ENCODE measurements around the gene APMAP.
A peak's percentile ranks its signal among the peaks of the same experiment; 100 is the strongest.

APMAP gene

DNA sequence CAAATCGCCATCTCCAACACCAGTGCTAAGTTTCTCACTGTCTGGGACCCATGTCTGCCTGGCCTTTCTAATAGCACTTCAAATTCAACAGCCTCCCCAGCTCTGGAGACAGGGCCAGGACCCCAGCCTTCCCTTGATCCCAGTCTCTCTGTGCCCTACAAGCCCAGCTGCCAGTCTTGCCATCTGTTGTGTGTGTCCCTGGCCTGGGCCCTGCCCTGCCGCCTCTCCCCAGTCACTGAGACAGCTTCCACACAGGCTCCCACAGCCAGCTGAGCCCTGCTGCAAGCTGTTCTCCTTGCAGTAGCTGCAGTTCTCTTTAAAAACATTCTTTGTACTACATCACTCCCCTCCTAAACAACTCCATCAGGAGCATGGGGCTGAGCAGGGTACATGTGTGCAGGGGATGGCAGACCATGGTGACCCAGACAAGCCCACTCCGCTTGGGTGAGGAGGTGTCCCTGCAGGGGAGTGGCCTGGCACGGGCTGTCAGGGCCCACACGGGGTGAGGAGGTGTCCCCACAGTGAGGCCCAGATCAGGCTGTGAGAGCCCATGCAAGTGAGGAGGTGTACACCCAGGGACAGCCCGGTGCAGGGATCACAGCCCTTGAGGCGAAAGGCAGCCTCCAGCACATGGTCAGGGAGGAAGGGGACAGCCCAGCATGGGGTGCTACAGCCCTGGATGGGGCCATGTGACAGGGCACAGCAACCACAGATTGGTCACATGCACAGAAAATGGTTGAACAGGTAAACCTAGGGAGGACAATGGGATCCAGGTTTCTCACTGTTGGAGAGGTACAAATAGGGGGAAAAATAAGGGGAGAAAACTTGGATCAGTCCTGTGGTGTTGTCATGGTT lies 27.3 kb downstream of the APMAP start:
- DNase-seq (ENCODE audit: low spot score), result no peak

DNA sequence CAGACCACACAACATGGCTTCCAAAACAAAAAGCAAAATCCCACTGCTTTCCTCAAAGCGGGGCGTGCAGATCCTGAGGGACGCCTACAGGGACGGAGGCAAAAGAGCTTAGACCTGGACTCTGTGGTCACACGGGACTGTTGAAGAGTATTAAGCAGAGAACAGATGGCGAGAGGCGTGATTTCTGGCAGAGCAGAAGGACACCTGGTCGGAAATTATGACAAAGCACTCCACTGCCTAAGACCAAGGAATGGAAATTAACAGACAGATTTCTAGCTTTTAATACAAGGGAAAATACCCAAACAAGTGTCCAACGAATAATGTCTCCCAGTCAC lies 28.1 kb downstream of the APMAP start:
- DNase-seq (ENCODE audit: low spot score), result no peak

DNA sequence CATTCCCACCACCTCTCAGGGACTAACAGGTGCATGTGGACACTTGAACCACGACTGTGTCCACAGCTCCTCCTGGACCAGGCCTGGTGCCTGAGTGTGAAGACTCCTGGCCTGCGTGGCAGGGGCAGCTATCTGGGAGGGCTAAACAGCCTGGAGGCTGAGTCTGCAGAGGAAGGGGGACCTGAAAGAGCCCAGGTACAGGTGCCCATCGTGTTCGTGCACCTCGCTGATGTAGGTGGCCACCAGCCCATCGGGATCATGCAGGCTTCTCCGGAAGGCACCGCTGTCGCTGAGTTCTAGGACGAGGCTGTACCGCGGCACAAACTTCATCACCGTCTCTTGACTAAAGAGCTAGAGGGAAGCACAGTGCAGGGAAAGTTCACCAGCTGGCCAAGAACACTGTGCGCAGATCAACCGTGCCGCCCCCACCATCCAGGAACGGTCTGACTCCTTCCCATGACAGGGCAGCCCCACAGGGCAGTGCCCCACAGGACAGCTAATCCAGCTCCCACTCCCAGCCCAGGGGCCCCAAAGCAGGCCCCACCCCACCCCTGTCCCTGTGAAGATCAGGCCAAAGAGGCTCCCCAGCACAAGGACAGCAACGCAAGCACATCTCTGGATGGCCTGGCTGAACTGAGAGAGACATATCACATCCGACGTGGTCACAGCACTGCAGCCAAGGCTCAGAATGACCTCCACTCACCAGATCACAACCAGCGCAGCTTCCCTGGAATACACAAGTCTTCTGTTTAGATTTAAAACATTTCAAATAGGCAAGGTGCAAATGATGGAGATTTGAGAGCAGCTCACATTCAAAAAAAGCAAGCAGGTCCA lies 28.7 kb downstream of the APMAP start:
- no peak for DNase-seq (ENCODE audit: low spot score)

DNA sequence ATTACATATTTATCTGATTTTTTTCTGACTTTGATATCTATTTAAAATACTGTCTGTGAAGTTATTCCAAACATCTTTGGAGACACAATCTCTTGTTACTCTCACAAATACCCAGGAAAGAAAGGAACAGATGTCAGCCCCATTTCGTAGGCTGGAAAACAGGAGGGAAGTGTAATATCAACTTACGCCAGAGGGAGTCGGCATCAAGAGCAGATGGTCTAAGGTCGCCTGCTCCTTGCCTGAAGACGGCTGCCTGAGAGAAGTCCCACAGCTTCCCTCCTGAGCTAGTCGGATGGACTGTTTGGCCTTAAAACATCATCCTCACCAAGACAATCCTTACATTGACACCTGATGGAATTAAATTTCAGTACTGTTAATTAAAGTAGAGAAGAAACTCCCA lies 30.0 kb downstream of the APMAP start:
- no peak for DNase-seq (ENCODE audit: low spot score)

DNA sequence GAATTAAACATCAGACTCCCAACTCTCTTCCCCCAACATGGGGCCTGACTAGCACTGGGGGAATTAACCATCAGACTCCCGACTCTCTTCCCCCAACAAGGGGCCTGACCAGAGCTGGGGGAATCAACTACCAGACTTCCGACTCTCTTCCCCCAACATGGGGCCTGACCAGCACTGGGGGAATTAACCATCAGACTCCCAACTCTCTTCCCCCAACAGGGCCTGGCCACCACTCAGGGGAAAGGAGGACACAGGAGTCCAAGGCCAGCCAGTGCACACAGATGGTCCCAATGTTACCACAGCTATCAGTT lies 30.4 kb downstream of the APMAP start:
- no peak for DNase-seq (ENCODE audit: low spot score)

DNA sequence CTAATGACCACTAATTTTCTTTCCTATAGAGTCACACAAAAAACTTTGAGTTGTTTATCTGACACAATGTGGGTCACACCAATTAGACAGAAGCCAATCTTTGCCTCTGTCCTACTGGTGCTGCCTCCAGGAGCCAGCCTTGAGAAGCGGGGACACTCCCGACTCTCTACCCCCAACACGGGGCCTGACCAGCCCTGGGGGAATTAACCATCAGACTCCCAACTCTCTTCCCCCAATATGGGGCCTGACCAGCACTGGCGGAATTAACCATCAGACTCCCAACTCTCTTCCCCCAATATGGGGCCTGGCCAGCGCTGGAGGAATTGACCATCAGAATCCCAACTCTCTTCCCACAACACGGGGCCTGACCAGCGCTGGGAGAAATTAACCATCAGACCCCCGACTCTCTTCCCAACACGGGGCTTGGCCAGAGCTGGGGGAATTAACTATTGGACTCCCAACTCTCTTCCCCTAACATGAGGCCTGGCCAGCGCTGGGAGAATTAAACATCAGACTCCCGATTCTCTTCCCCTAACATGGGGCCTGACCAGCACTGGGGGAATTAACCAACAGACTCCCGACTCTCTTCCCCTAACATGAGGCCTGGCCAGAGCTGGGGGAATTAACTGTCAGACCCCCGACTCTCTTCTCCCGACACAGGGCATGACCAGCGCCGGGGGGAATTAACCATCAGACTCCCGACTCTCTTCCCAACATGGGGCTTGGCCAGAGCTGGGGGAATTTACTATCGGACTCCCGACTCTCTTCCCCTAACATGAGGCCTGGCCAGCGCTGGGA lies 31.0 kb downstream of the APMAP start:
- DNase-seq (ENCODE audit: low spot score), result no peak

DNA sequence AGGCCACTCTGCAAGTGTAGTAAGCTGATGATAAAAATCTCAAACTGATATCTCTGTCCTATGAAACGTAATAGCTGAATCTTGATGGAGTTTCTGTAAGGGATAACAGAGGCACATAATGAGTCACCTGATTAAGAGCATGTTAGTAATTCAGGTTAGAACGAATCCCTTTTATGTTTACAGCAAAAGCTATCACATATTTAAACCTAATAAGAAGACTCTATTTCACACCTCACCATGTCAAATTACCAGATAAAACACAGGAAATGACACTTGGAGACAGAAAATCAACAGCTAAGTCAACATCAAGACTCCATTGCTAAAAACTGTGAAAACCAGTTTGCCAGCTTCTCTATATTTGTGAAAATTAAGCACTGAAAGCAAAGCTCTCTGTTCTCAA lies 31.7 kb downstream of the APMAP start:
- DNase-seq (ENCODE audit: low spot score), result peak; percentile 55

DNA sequence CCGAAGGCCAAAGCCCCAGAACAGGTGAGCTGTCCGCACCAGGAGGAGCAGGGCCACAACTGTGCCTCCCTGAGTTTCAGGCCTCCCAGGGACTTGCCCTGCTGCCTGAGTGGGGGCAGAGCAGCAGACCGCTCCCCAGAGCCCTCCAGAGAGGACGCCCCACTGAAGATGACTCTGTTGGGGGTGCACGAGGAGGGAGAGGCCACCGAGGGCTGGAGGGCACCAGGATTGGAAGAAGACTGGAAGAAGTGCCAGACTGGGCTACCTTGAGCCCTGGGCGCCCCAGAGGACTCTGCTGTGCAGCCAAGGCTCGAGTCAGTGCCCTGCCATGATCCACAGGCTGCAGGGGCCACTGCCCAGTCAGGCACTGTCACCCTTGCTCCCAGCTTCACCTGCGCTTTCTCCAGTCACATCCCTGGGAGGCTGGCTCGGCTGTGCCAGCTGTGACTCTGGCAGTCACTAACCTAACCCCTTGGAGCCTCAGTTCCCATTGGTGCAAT lies 32.2 kb downstream of the APMAP start:
- DNase-seq (ENCODE audit: low spot score), result no peak

DNA sequence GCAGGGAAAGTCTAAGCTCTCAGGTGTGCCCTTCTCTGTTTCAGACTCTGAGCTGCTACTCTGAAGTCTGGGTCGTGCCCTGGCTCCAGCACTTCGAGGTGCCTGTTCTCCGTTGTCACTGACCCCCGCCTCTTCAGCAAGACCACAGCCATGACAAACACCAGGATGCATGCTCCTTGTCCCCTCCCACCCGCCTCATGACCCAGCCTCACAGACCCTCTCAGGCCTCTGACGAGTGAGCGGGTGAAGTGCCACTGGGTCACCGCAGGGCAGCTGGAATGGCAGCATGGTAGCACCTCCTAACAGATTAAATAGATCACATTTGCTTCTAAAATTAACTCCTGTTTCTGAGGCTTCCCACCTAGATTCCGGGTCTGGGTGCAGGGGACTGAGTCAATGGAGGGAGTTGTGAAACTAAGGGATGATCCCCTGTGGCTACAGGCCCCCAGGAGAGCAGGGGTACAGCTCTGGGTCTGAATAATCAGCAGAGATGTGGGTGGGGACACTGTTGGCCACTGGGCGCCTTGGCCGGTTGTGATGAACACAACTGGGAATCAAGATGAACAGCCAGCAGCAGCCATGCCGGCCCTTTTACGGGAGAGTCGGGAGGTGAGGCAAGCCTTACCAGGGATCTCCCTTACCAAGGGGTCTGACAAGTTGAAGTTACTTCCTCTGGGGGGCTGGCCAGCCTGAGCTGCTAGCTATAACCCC lies 32.8 kb downstream of the APMAP start:
- DNase-seq (ENCODE audit: low spot score), result no peak

DNA sequence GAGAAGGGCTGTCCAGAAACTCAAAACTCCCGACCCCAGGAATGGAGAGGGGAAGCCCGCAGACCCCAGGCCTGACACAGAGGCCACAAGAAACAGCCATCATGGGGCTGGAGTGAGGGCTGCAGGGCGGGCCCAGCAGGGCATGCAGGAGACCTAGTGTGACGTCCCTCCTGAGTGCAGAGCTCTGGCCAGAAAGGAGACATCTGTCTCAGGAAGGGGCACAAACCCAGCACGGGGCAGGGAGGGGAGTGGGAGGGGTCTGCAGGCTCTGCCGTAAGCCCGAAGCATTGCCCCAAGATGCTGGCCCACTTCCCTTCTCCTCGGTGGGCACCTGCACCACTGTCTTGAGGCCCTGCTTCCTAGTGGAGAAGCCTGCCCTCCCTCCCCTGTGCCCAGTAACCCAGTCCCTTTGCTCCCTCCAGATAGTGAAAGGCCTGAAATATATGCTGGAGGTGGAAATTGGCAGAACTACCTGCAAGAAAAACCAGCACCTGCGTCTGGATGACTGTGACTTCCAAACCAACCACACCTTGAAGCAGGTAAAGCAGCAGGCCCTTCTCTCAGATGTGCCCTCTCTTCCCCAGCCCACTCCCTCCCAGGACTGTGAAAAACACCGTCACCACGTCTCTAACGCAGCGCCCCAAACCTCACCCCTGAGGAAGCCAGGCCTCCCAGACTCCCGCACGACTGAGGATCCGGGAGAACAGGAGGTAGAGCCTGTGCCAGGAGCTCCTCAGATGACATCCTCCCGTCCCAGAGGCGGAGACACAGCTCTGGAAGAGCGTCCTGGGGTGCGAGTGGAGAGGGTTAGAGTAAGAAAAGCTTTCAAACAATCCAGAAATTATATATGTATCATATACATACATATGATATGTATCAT lies 33.8 kb downstream of the APMAP start:
- no peak for DNase-seq (ENCODE audit: low spot score)

DNA sequence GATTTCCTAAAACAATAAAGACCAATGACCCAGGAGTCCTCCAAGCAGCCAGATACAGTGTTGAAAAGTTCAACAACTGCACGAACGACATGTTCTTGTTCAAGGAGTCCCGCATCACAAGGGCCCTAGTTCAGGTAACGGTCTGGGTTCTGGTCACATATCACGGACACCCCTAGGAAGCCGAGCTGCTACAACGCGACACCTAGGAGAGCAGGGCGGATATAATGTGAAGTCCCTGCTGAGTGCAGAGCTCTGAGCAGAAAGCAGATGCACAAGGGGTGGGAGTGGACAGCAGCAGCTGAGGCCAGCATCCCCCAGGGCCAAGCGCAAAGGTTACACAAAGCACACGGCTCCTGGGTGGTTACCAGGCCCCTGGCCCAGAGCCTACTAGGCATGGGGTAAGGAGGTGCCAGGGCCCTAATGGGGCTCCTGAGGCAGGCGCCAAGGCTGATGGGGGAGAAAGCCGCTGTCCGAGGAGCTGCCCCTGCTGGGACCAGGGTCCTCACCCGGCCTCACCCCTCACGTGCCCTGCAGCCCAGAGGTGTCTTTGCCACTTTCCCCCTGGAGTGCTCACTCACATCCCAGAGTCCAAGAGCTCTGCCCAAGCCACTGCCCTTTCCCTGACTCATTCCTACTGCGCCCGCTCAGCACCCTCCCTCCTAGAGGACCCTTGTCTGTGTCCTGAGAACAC lies 35.1 kb downstream of the APMAP start:
- no peak for DNase-seq (ENCODE audit: low spot score)

DNA sequence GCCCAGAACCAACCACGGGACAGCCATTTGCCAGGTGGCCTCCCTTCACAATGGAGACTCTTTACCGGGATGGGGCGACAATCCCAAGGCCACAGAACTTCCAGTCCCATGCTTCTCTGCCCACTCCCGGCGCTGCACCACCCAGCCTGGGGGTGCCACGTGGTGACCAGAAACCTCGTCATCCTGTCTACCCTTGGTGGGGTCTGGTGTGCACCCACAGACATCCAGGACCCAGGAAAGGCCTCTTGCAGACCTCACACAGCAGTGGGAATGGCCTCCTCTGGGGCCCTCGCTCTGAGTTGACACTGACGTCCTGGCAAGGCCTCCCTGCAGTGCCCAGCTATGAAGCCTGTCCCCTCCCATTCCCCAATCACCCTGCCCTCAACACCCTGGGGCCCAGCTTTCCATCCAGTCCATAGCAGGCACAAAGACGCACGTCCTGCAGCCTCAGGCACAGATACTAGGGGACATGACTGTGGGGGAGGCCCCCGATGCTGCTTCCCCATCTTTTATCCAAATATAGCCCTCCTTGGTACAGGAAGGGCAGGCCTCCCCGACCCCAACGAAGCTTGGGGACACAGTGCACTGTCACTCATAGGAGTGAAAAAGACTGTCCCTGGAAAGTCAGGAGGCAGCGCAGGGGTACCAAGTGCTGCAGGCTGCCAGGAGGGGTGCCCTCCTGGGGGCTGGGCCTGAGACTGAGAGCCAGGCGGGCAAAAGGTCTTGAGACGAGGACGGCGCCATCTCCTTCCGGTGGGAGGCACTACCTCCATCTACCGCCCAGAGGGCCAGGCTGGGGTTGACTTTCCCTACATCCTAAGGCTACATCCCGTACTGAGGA lies 36.3 kb downstream of the APMAP start:
- no peak for DNase-seq (ENCODE audit: low spot score)

DNA sequence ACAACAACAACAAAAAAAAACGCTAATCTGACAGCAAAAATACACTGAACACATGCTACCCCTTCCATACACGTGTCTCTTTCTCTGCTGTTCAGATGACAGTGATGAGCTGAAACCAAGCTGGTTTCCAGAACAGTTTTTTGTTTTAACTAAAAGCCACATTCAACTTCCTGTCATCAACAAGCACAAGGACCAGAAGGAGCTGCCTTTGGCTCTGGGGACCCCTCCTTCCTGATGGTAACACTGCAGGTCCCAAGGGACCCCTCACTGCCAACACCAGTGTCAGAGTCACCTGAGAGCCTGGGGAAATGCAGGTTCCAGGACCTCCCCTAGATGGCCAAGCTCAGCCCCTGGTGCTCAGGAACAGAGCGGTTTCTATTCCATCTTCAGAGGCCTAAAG lies 37.5 kb downstream of the APMAP start:
- no peak for DNase-seq (ENCODE audit: low spot score)

DNA sequence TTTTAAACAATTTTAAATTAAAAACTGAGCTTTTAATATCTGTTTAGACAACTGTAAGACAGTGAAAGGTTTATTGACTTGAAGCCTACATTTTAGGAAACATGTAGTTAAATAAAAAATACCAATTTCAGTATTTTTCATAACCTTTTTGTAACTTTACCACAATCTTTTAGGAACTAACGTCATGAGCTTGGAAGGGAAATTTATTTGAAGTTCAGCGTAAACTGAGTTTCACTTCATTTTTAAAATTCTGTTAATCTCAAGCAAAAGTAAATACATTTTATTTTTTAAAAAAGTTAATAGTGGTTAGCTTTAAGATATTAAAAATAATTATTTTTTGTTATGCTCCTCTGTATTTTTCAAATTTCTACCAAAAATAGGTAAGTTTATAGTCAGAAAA lies 38.0 kb downstream of the APMAP start:
- no peak for DNase-seq (ENCODE audit: low spot score)

DNA sequence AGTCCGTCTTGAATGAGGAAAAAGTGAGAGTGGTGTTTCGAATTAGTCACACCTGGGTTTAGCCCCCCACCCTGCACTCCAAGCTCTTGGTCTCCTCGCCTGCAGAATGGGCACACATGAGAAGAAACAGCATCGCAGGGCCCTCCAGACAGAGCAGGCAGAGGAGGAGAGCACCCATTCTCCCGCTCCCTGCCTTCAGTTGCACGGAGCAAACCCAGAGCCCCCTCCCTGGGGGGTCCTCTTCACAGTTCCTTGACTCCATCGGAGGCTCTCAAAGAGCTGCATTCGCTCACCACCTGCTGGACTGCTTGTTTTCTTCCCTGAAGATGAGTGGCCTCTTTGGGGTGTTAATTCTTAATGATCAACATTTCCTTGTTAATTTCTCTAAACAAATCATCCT lies 38.4 kb downstream of the APMAP start:
- DNase-seq (ENCODE audit: low spot score), result no peak

DNA sequence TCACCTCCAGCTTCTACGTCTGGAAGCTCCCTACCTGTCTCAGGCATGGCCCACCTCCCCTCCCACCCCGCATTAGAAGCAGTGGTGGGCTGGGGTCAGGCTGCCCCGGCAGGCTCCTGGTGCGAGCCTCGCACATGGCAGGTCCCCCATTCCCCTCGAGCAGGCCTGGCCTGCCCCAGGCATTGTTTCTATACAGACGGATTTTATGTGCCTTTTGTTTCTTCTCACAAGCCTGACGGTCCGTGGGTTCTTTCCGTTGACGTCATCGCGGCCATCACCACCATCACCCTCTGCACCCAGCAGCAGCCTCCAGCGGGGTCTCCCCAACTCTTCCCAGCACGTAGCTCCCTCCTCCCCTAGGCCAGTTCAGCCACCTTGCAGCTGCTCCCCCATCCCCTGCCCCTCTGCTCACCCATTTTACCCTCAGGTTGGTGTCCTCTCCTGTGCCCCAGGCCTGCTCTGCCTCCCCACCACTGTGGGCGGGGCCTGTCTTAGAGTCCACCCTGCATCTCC lies 38.9 kb downstream of the APMAP start:
- DNase-seq (ENCODE audit: low spot score), result no peak

DNA sequence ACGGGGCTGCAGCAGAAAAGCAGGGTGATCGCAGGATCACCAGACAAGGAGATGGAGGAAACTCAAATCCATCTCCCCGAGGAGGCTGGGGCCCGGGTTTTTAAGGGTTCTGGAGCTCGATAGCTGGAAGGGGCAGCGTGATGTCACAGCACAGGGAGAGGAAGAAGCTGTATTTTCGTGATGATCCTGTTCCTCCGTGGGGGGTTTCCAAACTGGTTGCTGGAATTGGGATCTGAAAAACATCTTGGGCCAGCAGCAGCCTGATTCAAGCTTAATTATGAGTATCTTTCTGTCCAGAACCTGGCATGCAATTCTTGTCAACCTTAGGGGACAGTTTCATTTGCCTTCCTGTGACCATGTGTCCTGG lies 39.4 kb downstream of the APMAP start:
- DNase-seq (ENCODE audit: low spot score), result no peak

DNA sequence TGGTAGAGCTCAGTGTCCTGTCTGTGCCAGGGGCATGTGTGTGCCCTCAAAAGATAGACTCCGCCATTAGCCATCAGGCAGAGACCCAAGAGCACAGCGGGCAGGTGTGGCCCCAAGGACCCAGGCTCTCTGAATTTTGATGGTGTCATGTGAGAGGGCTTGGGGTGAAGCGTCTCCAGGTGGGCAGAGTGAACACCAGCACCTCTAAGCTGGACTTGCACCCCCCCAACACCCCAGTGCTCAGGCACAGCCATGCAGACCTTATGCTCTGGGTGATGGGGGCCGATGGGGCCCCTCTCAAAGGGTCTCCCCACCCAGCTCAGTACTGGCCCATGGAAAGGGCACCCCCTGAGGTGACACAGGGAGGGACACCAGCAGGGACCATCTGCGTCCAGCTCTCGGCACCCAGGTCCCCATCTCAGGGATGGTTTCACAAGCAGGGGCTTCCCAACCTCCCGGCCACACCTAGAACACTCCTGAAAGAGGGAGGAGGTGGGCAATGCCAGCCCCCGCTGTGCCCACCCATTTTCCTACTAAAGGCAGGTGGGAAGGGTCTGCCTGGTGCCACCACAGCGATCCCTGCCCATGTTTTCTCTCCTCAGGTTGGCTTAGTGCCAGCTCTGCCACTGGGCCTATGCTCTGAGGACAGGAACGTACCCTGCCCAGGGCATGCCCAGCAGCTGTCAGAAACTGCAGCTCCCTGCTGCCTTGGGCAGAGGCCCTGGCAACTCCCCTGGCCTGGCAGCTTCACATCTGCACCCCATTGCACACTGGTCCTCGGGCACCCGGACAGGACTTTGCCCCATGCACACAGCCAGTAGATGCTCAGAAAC lies 40.0 kb downstream of the APMAP start:
- DNase-seq (ENCODE audit: low spot score), result no peak

All from CD4-positive, alpha-beta T cell treated with Interleukin-15 for 4 hours (primary cell).